HG03469 (cell line): ENCODE results near the gene PLCH2.

Source experiments
- ATAC-seq: cut with Tn5 transposase; IDR thresholded peaks from one replicate; pipeline ENCODE4 v1.9.1; 2021; ENCODE audit warnings: mild to moderate bottlenecking, moderate library complexity, moderate number of reproducible peaks; ENCODE audit not compliant: unreplicated experiment

PLCH2 gene, protein sequence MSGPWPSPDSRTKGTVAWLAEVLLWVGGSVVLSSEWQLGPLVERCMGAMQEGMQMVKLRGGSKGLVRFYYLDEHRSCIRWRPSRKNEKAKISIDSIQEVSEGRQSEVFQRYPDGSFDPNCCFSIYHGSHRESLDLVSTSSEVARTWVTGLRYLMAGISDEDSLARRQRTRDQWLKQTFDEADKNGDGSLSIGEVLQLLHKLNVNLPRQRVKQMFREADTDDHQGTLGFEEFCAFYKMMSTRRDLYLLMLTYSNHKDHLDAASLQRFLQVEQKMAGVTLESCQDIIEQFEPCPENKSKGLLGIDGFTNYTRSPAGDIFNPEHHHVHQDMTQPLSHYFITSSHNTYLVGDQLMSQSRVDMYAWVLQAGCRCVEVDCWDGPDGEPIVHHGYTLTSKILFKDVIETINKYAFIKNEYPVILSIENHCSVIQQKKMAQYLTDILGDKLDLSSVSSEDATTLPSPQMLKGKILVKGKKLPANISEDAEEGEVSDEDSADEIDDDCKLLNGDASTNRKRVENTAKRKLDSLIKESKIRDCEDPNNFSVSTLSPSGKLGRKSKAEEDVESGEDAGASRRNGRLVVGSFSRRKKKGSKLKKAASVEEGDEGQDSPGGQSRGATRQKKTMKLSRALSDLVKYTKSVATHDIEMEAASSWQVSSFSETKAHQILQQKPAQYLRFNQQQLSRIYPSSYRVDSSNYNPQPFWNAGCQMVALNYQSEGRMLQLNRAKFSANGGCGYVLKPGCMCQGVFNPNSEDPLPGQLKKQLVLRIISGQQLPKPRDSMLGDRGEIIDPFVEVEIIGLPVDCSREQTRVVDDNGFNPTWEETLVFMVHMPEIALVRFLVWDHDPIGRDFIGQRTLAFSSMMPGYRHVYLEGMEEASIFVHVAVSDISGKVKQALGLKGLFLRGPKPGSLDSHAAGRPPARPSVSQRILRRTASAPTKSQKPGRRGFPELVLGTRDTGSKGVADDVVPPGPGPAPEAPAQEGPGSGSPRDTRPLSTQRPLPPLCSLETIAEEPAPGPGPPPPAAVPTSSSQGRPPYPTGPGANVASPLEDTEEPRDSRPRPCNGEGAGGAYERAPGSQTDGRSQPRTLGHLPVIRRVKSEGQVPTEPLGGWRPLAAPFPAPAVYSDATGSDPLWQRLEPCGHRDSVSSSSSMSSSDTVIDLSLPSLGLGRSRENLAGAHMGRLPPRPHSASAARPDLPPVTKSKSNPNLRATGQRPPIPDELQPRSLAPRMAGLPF (N-terminal part only)

GRCh38 chr1:2476061-2476999 lies at the start of gene PLCH2:
TSS of gene PLCH2 (plus strand) at chr1:2476289. CDS start at chr1:2476589, 300 bp downstream.
- ATAC-seq = no peak

DNA sequence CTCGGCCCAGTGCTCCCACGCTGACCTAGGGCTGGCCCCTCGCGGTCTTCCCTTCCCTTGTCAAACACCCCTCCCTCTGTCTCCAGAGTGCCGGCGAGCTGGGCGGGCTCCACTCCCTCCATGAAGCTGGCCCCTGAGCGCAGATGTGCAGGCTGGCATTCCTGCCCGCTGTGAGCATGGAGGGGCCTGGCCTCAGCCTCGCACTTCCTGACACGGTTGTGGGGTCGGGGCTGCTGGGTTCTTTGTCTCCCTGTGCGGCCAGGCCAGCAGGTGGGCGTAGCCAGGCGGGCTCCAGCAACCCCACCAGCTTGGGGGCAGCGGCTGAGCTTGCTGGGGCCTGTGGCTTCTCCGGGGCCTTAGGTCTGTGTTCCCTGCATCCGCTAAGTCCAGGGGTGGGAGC lies 49.5 kb upstream of the PLCH2 start:
- no peak for ATAC-seq

DNA sequence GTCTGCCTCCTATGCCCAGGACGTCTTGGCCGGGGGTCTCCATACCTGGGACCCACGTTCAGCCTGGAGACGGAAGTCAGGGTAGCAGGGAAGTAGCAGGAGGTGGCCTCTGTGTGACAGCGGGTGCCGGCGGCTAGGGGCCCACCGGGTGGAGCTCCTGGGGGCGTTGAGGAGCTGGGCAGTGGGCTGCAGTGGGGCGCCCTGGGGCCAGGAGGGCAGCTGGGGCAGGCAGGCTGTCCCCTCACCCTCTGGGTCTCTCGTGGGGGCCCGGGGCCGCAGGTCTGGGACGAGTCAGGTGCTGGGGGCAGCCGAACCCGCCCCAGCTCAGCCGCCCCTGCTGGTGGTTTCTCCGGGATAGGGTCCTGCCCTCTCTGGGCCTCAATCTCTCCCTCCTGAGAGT lies 49.0 kb upstream of the PLCH2 start:
- ATAC-seq = no peak

GRCh38 chr1:2427976-2428375 lies 48.1 kb upstream of the PLCH2 start:
- no peak for ATAC-seq

GRCh38 chr1:2428490-2428889 lies 47.6 kb upstream of the PLCH2 start:
- ATAC-seq = no peak

DNA sequence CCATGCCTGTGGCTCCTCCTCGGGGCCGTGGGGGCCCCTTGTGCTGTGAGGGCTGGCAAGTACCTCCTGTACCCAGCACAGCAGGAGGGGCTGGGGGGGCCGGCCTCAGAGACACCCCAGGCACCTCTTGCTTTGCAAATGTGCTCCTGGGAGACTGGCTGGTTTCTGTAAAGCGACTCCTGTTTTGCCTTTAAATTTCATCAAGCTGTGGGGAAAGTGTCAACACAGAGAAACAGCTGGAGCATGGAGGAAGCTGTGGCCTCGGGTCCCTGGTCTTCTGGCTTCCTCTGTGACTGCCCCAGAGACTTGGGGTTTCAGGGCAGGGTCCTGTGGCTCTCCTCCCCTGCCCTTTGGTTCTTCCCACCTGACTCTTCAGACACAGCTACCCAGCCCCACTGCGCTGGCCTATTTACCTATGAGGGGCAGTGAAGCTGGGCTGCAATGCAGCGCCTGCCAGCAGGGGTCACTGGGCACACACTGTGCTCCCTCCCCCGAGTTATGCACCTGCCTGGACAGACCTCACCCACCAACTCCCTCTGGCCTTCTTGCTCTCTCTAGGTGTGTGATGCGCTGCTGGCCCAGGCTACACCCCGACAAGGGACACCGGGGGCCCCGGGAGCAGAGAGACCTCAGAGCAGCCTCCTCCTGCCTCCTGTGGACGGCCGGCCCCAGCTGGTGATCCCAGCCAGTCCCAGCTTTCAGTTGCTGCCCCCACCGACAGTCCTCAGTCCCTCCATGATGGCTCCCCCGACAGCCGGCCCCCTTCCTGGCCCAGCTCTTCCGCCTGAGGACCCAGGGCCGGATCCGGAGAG lies 46.1 kb upstream of the PLCH2 start:
- ATAC-seq = no peak

DNA sequence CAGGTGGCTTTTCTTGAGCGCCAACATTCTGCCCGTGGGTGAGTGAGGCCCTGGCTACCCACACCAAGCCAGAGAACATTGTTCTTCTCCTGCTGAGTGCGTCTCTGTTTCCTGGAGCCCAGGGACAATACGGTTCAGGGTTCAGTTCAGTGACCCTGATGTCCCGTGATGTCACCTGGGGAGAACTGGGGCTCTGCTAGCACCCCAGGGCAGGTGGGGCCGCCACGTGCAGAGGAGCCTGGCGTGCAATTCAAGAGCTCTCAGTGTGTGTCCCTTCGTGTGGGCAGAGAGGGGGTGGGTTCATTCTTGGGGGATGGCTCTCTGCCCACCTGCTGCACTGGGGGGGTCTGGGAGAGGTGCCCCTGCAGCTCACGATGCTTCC lies 45.5 kb upstream of the PLCH2 start:
- no peak for ATAC-seq

GRCh38 chr1:2431103-2431502 lies 45.0 kb upstream of the PLCH2 start:
- ATAC-seq = no peak

DNA sequence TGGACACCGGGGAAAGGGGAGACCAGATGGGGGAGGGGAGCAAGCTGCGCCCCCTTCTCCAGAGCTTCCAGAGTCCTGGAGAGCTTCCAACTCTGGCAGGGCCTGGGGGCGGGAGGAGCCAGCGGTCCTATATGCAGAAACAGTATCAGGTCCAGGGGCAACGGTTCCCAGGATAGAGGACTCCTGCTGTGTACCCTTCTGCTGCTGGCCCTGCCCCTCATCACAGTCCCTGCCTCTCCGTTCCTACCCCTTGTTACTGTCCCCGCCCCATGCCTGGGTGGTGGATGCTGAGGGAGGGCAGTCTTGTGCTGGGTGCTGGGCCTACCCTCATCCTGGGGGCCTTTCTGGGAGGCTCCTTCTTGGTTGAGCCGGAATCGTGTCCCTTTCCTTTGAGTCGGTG lies 44.6 kb upstream of the PLCH2 start:
- no peak for ATAC-seq

- no peak for ATAC-seq
Measured at GRCh38 chr1:2432441-2432844, 43.6 kb upstream of the PLCH2 start.

- no peak for ATAC-seq
Measured at GRCh38 chr1:2433196-2433595, 42.9 kb upstream of the PLCH2 start.

- no peak for ATAC-seq
Measured at GRCh38 chr1:2433936-2434655, 42.0 kb upstream of the PLCH2 start.

DNA sequence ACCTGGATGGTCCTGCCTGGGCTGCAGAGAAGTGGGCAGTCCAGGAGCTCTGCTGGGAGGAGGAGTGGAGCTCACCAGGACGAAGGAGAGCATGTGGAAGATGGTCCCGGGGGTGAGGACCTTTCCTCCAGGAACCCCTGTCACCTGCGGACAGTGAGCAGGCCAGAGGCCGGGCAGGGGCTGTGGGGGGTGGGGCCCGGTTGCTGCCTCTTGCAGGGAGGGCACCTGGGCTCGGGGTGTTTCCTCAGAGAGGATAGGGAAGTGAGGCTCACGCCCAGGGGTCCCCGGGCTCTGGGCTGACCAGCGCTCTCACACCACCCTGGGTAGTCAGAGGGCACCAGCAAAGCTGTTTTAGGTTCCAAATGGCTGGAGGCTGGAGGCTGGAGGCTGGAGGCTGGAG lies 41.0 kb upstream of the PLCH2 start:
- no peak for ATAC-seq

DNA sequence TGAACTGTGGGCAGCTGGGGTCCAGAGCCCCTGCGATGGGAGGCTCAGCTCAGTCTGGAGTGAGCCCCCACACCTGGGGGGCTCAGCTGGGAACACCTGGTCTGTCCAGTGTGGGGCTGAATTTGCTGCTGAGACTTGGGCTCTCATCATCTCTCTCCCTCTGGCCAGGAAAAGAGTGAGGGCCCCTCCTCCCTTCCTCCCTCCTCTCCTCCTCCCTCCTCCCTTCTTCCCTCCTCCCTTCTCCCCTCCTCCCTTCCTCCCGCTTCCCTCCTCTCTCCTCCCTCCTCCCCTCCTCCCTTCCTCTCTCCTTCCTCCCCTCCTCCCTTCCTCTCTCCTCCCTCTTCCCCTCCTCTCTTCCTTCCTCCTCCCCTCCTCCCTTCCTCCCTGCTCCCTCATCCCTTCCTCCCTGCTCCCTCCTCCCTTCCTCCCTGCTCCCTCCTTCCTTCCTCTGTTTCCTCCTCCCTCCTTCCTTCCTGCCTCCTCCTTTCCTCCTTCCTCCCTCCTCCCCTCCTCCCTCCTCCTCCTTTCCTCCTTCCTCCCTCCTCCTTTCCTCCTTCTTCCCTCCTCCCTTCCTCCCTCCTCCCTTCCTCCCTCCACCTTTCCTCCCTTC lies 40.2 kb upstream of the PLCH2 start:
- ATAC-seq = no peak

- no peak for ATAC-seq
Measured at GRCh38 chr1:2436876-2437275, 39.2 kb upstream of the PLCH2 start.

DNA sequence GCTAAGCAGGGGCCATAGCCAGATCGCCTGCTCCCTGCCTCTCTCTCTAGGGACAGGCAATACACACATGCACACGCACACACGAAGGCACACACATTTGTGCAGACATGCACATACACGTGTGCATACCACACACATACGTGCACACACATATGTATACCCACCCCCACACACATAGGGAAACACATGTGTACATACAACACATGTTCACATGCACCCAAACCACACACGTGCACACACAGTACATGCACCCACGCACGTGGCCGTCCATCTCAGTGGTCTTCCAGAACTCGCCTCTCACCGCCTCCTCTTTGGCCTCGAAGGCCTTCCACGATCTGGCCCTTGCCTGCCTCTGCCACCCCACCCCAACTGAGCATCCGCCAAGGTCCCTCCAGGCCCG lies 38.5 kb upstream of the PLCH2 start:
- ATAC-seq = no peak

GRCh38 chr1:2438038-2438437 lies 38.1 kb upstream of the PLCH2 start:
- ATAC-seq = no peak

GRCh38 chr1:2438641-2439040 lies 37.4 kb upstream of the PLCH2 start:
- no peak for ATAC-seq
